Neural crest cell (in vitro differentiated cells): ENCODE results near the gene GYS2. TPM values are rescaled to one million over a fixed set of nuclear protein-coding genes. Genes with fewer than 3 reads are reported as not detected.

Source experiments
- DNase-seq: peaks from one replicate; pipeline ENCODE4 v3.0.0; 2021; ENCODE audit warnings: low read depth, mixed read lengths, low spot score
- H3K27ac Mint-ChIP-seq: one replicate; pipeline ENCODE4 v1.8.0; 2021; ENCODE audit warnings: mild to moderate bottlenecking, mixed read lengths; ENCODE audit not compliant: unreplicated experiment
- H3K27me3 Mint-ChIP-seq: 2 replicates; pipeline ENCODE4 v1.8.0; 2021; ENCODE audit warnings: low read depth, mild to moderate bottlenecking, mixed read lengths
- H3K36me3 Mint-ChIP-seq: 2 replicates; pipeline ENCODE4 v1.8.0; 2021; ENCODE audit warnings: low read depth, mild to moderate bottlenecking, mixed read lengths
- H3K4me1 Mint-ChIP-seq: 2 replicates; pipeline ENCODE4 v1.8.0; 2021; ENCODE audit warnings: mixed read lengths
- H3K4me3 Mint-ChIP-seq: one replicate; pipeline ENCODE4 v1.8.0; 2021; ENCODE audit warnings: mild to moderate bottlenecking, mixed read lengths
- H3K9me3 Mint-ChIP-seq: 2 replicates; pipeline ENCODE4 v1.8.0; 2021; ENCODE audit warnings: mixed read lengths
- total RNA-seq: library from RNA; stranded (reverse); gene quantifications from 2 replicates; pipeline ENCODE4 v1.2.1, GENCODE V29; 2021
- TF ChIP-seq, protein P1 (sequence below): fragments of 200-600 bp; sonication (generic); conservative IDR thresholded peaks from 2 replicates; pipeline ENCODE4 v1.5.0; 2021; ENCODE audit warnings: antibody characterized with exemption, mild to moderate bottlenecking

GYS2 gene
- total RNA-seq, 1 donor from 2014 or later: not detected

GRCh38 chr12:21561158-21561557, 43.5 kb downstream of the GYS2 start:
- H3K4me3 Mint-ChIP-seq: no peak overlapping the region
- H3K36me3 Mint-ChIP-seq: no peaks in the 10 kb centered on the region
- no peak for DNase-seq
- no peak overlapping the region for H3K27ac Mint-ChIP-seq
- peaks cover 2% of the 10 kb centered on the region for H3K9me3 Mint-ChIP-seq
- TF ChIP-seq, protein P1, sequence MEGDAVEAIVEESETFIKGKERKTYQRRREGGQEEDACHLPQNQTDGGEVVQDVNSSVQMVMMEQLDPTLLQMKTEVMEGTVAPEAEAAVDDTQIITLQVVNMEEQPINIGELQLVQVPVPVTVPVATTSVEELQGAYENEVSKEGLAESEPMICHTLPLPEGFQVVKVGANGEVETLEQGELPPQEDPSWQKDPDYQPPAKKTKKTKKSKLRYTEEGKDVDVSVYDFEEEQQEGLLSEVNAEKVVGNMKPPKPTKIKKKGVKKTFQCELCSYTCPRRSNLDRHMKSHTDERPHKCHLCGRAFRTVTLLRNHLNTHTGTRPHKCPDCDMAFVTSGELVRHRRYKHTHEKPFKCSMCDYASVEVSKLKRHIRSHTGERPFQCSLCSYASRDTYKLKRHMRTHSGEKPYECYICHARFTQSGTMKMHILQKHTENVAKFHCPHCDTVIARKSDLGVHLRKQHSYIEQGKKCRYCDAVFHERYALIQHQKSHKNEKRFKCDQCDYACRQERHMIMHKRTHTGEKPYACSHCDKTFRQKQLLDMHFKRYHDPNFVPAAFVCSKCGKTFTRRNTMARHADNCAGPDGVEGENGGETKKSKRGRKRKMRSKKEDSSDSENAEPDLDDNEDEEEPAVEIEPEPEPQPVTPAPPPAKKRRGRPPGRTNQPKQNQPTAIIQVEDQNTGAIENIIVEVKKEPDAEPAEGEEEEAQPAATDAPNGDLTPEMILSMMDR: no peak
- H3K27me3 Mint-ChIP-seq: no peaks in the 10 kb centered on the region
- no peaks in the 10 kb centered on the region for H3K4me1 Mint-ChIP-seq

DNA sequence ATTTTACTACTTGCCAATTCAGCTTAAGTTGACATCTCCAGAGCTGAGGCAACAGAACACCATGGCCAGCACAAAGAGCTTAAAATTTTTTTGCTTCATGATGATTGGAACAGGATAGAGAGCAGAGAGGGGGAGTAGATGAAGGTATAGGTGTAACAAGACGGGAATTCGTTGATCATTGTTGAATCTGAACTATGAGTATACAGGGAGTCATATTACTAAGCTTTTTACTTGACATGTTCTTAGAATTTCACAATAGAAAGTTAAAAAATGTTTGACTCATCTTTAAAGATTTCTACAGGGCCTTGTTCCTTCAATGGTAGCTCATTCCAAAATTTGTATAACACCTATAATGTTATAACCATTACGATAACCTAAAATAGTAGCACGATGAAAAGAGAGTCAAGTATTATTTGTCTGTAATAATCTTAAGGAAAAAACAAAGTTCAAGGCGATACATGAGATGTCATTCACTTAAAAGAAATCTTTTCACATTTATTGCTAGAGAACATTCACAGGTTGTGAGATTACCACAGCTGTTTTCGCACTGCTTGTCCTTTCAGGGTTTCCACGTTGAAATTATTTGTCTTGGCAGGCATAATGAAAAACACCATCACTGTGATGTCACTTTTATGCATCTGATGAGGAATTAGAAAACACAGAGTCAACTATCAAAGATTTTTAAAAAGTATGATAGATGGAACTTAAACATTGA, 44.6 kb downstream of the GYS2 start:
- no peaks in the 10 kb centered on the region for H3K27me3 Mint-ChIP-seq
- H3K36me3 Mint-ChIP-seq: no peaks in the 10 kb centered on the region
- peaks cover 2% of the 10 kb centered on the region for H3K9me3 Mint-ChIP-seq
- TF ChIP-seq, protein P1: no peak
- no peak overlapping the region for H3K27ac Mint-ChIP-seq
- DNase-seq: no peak
- no peaks in the 10 kb centered on the region for H3K4me1 Mint-ChIP-seq
- no peak overlapping the region for H3K4me3 Mint-ChIP-seq

DNA sequence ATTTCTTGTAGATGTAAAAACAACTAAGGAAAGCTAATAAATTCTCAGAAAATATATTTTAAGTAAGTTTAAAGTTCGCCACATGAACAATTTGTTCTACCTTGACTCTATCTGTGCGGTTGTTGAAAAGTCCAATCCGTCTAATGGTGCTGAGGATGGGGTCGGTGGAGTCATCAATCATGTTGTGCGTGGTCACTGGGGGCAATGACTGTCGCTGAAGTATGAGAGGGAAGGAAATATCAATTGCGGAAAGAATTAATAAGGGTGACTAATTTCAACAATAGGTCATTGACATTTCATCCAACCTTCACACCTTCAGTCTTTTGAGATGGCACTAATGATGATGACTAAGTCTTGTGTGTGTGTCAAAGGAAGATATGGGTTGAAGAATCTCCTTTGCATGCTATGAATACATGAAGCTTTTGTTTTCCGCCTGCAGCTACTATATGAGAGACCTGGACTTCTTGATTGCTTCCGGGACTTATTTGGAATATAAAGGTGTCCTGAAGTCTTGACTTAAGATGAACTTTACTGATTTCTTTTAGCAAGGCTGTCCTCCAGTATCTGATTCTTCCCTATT, 46.5 kb downstream of the GYS2 start:
- H3K4me1 Mint-ChIP-seq: no peaks in the 10 kb centered on the region
- no peak for DNase-seq
- no peaks in the 10 kb centered on the region for H3K27me3 Mint-ChIP-seq
- no peak overlapping the region for H3K27ac Mint-ChIP-seq
- H3K4me3 Mint-ChIP-seq: no peak overlapping the region
- TF ChIP-seq, protein P1: no peak
- H3K36me3 Mint-ChIP-seq: no peaks in the 10 kb centered on the region
- H3K9me3 Mint-ChIP-seq: peaks cover 2% of the 10 kb centered on the region

GRCh38 chr12:21553329-21553675, 51.3 kb downstream of the GYS2 start:
- no peaks in the 10 kb centered on the region for H3K36me3 Mint-ChIP-seq
- no peak overlapping the region for H3K4me3 Mint-ChIP-seq

GRCh38 chr12:21552635-21553328, 51.9 kb downstream of the GYS2 start:
- Mint-ChIP-seq H3K4me3 (no peak overlapping the region), H3K27ac (no peak overlapping the region), H3K9me3 (no peaks in the 10 kb centered on the region), H3K4me1 (no peaks in the 10 kb centered on the region), H3K27me3 (no peaks in the 10 kb centered on the region), H3K36me3 (no peaks in the 10 kb centered on the region)
- TF ChIP-seq, protein P1: no peak
- no peak for DNase-seq

More at GRCh38 chr12:21553329-21553675, 51.3 kb downstream of the GYS2 start:
- no peak for DNase-seq
- Mint-ChIP-seq H3K9me3 (peaks cover 2% of the 10 kb centered on the region), H3K4me1 (no peaks in the 10 kb centered on the region), H3K27ac (no peak overlapping the region), H3K27me3 (no peaks in the 10 kb centered on the region)
- TF ChIP-seq, protein P1: no peak
